WERI-Rb-1 (cell line): ENCODE measurements around the gene AFF3.

Experiments
- DNase-seq: peaks from one replicate; pipeline ENCODE4 v3.0.0-alpha.2; 2020
- H3K27ac ChIP-seq: fragments of 250-450 bp; sonication (Bioruptor Pico); 2 replicates; pipeline ENCODE4 v1.5.1; 2020; ENCODE audit warnings: mild to moderate bottlenecking, moderate library complexity
- H3K27me3 ChIP-seq: fragments of 250-450 bp; sonication (Bioruptor Pico); 2 replicates; pipeline ENCODE4 v1.5.1; 2021; ENCODE audit warnings: mild to moderate bottlenecking, low read depth, moderate library complexity; ENCODE audit not compliant: insufficient read depth, severe bottlenecking
- H3K36me3 ChIP-seq: fragments of 250-450 bp; sonication (Bioruptor Pico); 2 replicates; pipeline ENCODE4 v1.5.1; 2020; ENCODE audit warnings: mild to moderate bottlenecking, moderate library complexity
- H3K4me3 ChIP-seq: 2 replicates; pipeline ENCODE4 v1.5.1; 2011; ENCODE audit warnings: low read depth, mild to moderate bottlenecking, control low read depth, low read length
- H3K9me3 ChIP-seq: fragments of 250-450 bp; sonication (Bioruptor Pico); 2 replicates; pipeline ENCODE4 v1.5.1; 2021; ENCODE audit warnings: mild to moderate bottlenecking, moderate library complexity; ENCODE audit not compliant: severe bottlenecking
- TF ChIP-seq, protein P1 (sequence below): IDR thresholded peaks from 2 replicates; pipeline ENCODE4 v1.5.1; 2011; ENCODE audit warnings: low read depth, mild to moderate bottlenecking, control low read depth, inconsistent platforms, low read length

Gene AFF3

GRCh38 chr2:99550368-99550767, 592.0 kb downstream of the AFF3 start:
- peaks cover 5% of the 10 kb centered on the region for H3K27me3 ChIP-seq
- H3K9me3 ChIP-seq = no peaks in the 10 kb centered on the region
- DNase-seq = no peak
- no peak overlapping the region for H3K27ac ChIP-seq
- TF ChIP-seq, protein P1, sequence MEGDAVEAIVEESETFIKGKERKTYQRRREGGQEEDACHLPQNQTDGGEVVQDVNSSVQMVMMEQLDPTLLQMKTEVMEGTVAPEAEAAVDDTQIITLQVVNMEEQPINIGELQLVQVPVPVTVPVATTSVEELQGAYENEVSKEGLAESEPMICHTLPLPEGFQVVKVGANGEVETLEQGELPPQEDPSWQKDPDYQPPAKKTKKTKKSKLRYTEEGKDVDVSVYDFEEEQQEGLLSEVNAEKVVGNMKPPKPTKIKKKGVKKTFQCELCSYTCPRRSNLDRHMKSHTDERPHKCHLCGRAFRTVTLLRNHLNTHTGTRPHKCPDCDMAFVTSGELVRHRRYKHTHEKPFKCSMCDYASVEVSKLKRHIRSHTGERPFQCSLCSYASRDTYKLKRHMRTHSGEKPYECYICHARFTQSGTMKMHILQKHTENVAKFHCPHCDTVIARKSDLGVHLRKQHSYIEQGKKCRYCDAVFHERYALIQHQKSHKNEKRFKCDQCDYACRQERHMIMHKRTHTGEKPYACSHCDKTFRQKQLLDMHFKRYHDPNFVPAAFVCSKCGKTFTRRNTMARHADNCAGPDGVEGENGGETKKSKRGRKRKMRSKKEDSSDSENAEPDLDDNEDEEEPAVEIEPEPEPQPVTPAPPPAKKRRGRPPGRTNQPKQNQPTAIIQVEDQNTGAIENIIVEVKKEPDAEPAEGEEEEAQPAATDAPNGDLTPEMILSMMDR = no peak
- no peak overlapping the region for H3K4me3 ChIP-seq
- no peaks in the 10 kb centered on the region for H3K36me3 ChIP-seq

DNA sequence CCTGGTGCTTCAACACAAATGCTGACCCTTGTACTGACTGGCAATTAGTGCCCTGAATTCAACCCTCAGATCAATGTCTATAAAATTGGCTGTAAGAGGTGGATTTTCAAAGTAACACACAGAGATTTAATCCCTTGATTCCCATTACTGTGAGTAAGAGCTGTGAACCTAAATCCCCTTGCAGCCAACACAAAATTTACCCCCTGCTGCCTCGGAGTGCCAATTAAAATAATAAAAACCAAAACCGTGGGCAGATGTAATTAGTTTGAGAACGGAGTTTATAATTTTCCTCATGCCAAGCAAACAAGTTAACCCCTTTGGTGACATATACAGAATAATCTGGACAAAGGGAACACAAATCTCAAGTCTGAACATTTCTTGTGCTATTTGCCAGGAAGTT, 596.8 kb downstream of the AFF3 start:
- TF ChIP-seq, protein P1 = no peak
- Histone ChIP-seq H3K9me3 (no peaks in the 10 kb centered on the region), H3K4me3 (no peak overlapping the region), H3K27ac (no peak overlapping the region), H3K36me3 (no peaks in the 10 kb centered on the region), H3K27me3 (peaks cover 5% of the 10 kb centered on the region)
- DNase-seq = no peak

GRCh38 chr2:99545066-99545465, 597.3 kb downstream of the AFF3 start:
- Histone ChIP-seq H3K27ac (no peak overlapping the region), H3K36me3 (no peaks in the 10 kb centered on the region), H3K27me3 (peaks cover 9% of the 10 kb centered on the region), H3K9me3 (no peaks in the 10 kb centered on the region), H3K4me3 (no peak overlapping the region)
- no peak for DNase-seq
- TF ChIP-seq, protein P1 = no peak

GRCh38 chr2:99544608-99545007, 597.8 kb downstream of the AFF3 start:
- H3K27ac ChIP-seq = no peak overlapping the region
- no peak for DNase-seq
- no peak overlapping the region for H3K4me3 ChIP-seq
- TF ChIP-seq, protein P1 = no peak
- H3K36me3 ChIP-seq = no peaks in the 10 kb centered on the region
- peaks cover 9% of the 10 kb centered on the region for H3K27me3 ChIP-seq
- no peaks in the 10 kb centered on the region for H3K9me3 ChIP-seq

DNA sequence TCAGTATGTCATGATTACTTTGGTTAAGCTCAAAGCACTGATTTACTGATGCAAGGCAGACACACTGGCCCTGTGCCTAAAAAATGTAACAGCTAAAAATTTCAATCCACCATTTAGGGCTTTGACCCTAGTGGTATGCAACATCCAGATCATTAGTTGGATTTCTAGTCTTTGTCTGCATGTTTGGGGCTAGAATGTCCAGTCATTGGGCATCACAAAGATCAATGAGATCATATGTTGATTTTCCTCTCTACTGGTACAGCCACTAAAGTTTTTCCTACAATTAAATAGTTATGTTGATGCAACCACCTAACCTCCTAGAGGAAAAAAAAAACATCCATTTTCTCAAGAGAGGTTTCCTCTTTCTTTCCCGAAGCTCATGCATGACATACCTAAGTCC, 599.1 kb downstream of the AFF3 start:
- peaks cover 12% of the 10 kb centered on the region for H3K27me3 ChIP-seq
- TF ChIP-seq, protein P1 = no peak

DNA sequence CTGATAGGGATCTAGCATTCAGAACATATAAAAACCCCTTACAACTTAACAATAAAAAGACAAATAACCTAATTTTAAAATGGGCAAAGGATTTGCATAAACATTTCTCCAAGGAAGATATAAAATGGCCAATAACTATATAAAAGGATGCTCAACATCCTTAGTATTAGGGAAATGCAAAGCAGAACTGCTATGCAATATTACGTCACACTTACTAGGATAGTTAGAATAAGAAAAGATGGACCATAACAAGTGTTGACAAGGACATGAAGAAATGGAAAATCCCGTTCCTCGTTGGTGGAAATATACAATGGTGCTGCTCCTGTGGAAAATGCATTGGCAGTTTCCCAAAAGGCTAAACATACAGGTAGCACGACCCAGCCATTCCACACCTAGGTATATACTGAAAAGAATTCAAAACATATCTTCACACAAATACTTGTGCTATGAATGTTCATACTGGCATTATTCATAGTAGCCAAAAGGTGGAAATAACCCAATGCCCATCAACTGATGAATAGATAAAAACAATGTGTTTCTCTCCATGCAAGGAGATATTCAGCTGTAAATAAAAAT, 604.4 kb downstream of the AFF3 start:
- no peak for DNase-seq
- TF ChIP-seq, protein P1 = no peak
- H3K9me3 ChIP-seq = peaks cover 4% of the 10 kb centered on the region
- no peak overlapping the region for H3K27ac ChIP-seq
- H3K27me3 ChIP-seq = peaks cover 23% of the 10 kb centered on the region
- no peaks in the 10 kb centered on the region for H3K36me3 ChIP-seq
- H3K4me3 ChIP-seq = no peak overlapping the region

More for the DNA sequence above, 599.1 kb downstream of the AFF3 start:
- Histone ChIP-seq H3K9me3 (no peaks in the 10 kb centered on the region), H3K4me3 (no peak overlapping the region), H3K36me3 (no peaks in the 10 kb centered on the region), H3K27ac (no peak overlapping the region)
- no peak for DNase-seq
